ENCODE measurements around the gene TIPARP.
"Not testable (repeated sequence)": the region's sequence is repeated elsewhere in the genome, so short reads cannot be mapped to it uniquely, and the experiment has no call there.

The TIPARP gene

DNA sequence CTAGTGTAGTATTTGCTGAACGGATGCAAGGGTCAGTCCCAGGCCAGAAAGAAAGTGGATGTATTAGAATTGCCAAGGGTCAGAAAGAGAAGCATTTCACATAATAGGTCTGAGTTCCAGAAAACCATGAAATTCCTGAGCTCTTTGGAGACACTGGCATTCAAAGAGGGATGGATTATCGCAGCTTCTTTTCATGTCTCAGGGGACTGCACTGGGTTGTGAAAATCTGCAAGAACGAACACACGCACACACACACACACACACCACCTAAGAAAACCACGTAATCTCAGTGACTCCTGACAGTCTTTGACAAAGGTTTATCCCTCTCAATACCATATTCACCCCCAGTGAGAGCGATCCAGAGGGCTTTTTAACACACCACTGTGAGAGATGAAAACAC is 57.9 kb downstream of the TIPARP start:
- H3K4me1 ChIP-seq (ENCODE audit: control insufficient read depth, insufficient read depth, low read length): no peaks in the 10 kb centered on the region
- H3K4me3 ChIP-seq (ENCODE audit: low read depth, low read length): no peak overlapping the region
- H3K36me3 ChIP-seq (ENCODE audit: control insufficient read depth in 2 of 2, insufficient read depth in 1 of 2, low read length in 2 of 2): no peaks in the 10 kb centered on the region
- no peaks in the 10 kb centered on the region for H3K9me3 ChIP-seq (ENCODE audit: control insufficient read depth, insufficient read depth, low read depth, low read length)
- ChIA-PET POLR2A (no interaction called here), CTCF (no interaction called here)
- TF ChIP-seq ZNF114 (tag by site-specific recombination; IDR thresholded peaks at IDR 0.05): no peak
- no peak for TF ChIP-seq ZNF112 (tag by site-specific recombination; IDR thresholded peaks at IDR 0.05)
- TF ChIP-seq ZNF140 (tag by site-specific recombination; IDR thresholded peaks at IDR 0.05): no peak
- TF ChIP-seq ZNF747 (tag by site-specific recombination; IDR thresholded peaks at IDR 0.05): no peak
- TF ChIP-seq ZNF830 (tag by site-specific recombination; IDR thresholded peaks at IDR 0.05; ENCODE audit: low read depth): no peak
- no peak for TF ChIP-seq KLF1 (tag by site-specific recombination; IDR thresholded peaks at IDR 0.05)
- TF ChIP-seq, protein P1, sequence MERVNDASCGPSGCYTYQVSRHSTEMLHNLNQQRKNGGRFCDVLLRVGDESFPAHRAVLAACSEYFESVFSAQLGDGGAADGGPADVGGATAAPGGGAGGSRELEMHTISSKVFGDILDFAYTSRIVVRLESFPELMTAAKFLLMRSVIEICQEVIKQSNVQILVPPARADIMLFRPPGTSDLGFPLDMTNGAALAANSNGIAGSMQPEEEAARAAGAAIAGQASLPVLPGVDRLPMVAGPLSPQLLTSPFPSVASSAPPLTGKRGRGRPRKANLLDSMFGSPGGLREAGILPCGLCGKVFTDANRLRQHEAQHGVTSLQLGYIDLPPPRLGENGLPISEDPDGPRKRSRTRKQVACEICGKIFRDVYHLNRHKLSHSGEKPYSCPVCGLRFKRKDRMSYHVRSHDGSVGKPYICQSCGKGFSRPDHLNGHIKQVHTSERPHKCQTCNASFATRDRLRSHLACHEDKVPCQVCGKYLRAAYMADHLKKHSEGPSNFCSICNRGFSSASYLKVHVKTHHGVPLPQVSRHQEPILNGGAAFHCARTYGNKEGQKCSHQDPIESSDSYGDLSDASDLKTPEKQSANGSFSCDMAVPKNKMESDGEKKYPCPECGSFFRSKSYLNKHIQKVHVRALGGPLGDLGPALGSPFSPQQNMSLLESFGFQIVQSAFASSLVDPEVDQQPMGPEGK (tag by site-specific recombination; IDR thresholded peaks at IDR 0.05): no peak
- no peak for TF ChIP-seq KLF16 (tag by site-specific recombination; IDR thresholded peaks at IDR 0.05)
- TF ChIP-seq ZNF473 (tag by site-specific recombination; IDR thresholded peaks at IDR 0.05): no peak
- TF ChIP-seq GLI4 (tag by site-specific recombination; IDR thresholded peaks at IDR 0.05): no peak
- TF ChIP-seq ZNF76 (tag by site-specific recombination; IDR thresholded peaks at IDR 0.05; ENCODE audit: borderline replicate concordance, low read depth): no peak
- no peak for TF ChIP-seq ZNF561 (tag by site-specific recombination; IDR thresholded peaks at IDR 0.05; ENCODE audit: borderline replicate concordance)
- TF ChIP-seq ZNF311 (tag by site-specific recombination; IDR thresholded peaks at IDR 0.05; ENCODE audit: borderline replicate concordance): no peak
- H3K27ac ChIP-seq (ENCODE audit: extremely low read depth, low read depth, low read length): no peak overlapping the region

DNA sequence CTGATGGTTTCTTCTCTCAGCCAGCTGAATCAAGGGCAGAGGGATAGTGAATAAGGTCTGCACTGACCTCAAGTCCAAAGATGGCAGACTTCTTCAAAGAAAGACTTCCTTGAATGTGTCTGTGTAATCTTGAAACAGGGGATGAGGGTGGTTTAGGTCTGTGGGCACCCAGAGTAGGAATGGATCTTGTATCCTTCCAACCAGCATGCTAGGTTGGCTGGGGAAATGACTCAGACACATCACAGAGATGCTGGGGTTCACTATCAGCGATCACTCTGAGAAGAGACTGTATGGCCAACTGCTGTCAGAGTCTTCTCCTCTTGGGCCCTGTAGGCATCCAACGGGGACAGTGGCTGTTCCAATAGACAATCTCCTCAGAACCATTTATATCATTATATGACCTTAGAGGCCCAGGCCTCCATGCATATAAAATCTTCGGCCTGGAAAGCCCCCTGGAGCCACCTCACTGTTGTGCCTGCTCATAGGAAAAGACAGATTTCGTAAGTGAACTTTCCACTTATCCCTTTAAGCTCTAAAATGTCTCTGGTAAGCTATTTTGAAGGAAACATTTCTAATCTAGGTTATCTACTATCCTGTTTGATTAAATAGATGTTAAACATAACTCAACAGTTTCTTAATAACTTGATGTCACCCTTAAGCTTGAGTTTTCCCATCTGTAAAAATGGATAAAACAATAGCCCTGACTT is 58.5 kb downstream of the TIPARP start:
- H3K9me3 ChIP-seq (ENCODE audit: control insufficient read depth, insufficient read depth, low read depth, low read length): no peaks in the 10 kb centered on the region
- no peak for TF ChIP-seq ZNF37A (tag by site-specific recombination; IDR thresholded peaks at IDR 0.05)
- no peak for TF ChIP-seq ZNF335 (tag by site-specific recombination; conservative IDR thresholded peaks at IDR 0.05)
- TF ChIP-seq ZNF629 (tag by site-specific recombination; IDR thresholded peaks at IDR 0.05): no peak
- TF ChIP-seq ZNF571 (tag by site-specific recombination; IDR thresholded peaks at IDR 0.05): no peak
- TF ChIP-seq GFI1B (tag by site-specific recombination; IDR thresholded peaks at IDR 0.05): no peak
- no peak for TF ChIP-seq ZNF521 (tag by site-specific recombination; IDR thresholded peaks at IDR 0.05)
- TF ChIP-seq, protein P2, sequence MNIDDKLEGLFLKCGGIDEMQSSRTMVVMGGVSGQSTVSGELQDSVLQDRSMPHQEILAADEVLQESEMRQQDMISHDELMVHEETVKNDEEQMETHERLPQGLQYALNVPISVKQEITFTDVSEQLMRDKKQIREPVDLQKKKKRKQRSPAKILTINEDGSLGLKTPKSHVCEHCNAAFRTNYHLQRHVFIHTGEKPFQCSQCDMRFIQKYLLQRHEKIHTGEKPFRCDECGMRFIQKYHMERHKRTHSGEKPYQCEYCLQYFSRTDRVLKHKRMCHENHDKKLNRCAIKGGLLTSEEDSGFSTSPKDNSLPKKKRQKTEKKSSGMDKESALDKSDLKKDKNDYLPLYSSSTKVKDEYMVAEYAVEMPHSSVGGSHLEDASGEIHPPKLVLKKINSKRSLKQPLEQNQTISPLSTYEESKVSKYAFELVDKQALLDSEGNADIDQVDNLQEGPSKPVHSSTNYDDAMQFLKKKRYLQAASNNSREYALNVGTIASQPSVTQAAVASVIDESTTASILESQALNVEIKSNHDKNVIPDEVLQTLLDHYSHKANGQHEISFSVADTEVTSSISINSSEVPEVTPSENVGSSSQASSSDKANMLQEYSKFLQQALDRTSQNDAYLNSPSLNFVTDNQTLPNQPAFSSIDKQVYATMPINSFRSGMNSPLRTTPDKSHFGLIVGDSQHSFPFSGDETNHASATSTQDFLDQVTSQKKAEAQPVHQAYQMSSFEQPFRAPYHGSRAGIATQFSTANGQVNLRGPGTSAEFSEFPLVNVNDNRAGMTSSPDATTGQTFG (tag by site-specific recombination; IDR thresholded peaks at IDR 0.05; ENCODE audit: borderline replicate concordance): no peak
- TF ChIP-seq ZNF266 (tag by site-specific recombination; IDR thresholded peaks at IDR 0.05; ENCODE audit: low read depth): no peak
- no peak overlapping the region for H3K27ac ChIP-seq (ENCODE audit: extremely low read depth, low read depth, low read length)
- H3K4me3 ChIP-seq (ENCODE audit: low read depth, low read length): no peak overlapping the region
- no peaks in the 10 kb centered on the region for H3K4me1 ChIP-seq (ENCODE audit: control insufficient read depth, insufficient read depth, low read length)
- no peaks in the 10 kb centered on the region for H3K36me3 ChIP-seq (ENCODE audit: control insufficient read depth in 2 of 2, insufficient read depth in 1 of 2, low read length in 2 of 2)
- ChIA-PET CTCF (no interaction called here), POLR2A (no interaction called here)

GRCh38 chr3:156734661-156735060 is 60.3 kb downstream of the TIPARP start:
- POLR2A ChIA-PET: not testable (repeated sequence)

More at GRCh38 chr3:156734661-156735060, 60.3 kb downstream of the TIPARP start:
- H3K4me1 ChIP-seq (ENCODE audit: control insufficient read depth, insufficient read depth, low read length); H3K4me3 ChIP-seq (ENCODE audit: low read depth, low read length); CTCF ChIA-PET; H3K36me3 ChIP-seq (ENCODE audit: control insufficient read depth in 2 of 2, insufficient read depth in 1 of 2, low read length in 2 of 2); H3K9me3 ChIP-seq (ENCODE audit: control insufficient read depth, insufficient read depth, low read depth, low read length); H3K27ac ChIP-seq (ENCODE audit: extremely low read depth, low read depth, low read length): not testable (repeated sequence)

All from HEK293 (cell line).